ENCODE measurements around the gene BANF1. TPM values are rescaled to one million over a fixed set of nuclear protein-coding genes. Genes with fewer than 3 reads are reported as not detected.

Gene BANF1
- total and polyA plus RNA-seq, 2 of the 13 experiments (the other 11 are each of a cell fraction or from before 2014, with no cell fraction given), result 40.5 to 86.5 TPM

- TF ChIP-seq ZNF230 (CRISPR knock-in tag; IDR thresholded peaks at IDR 0.05), result no peak; the same call in 1 of the 2 replicates
- peak; percentile 91 for TF ChIP-seq KMT2B (CRISPR knock-in tag; IDR thresholded peaks at IDR 0.05)
- TF ChIP-seq, protein P1, sequence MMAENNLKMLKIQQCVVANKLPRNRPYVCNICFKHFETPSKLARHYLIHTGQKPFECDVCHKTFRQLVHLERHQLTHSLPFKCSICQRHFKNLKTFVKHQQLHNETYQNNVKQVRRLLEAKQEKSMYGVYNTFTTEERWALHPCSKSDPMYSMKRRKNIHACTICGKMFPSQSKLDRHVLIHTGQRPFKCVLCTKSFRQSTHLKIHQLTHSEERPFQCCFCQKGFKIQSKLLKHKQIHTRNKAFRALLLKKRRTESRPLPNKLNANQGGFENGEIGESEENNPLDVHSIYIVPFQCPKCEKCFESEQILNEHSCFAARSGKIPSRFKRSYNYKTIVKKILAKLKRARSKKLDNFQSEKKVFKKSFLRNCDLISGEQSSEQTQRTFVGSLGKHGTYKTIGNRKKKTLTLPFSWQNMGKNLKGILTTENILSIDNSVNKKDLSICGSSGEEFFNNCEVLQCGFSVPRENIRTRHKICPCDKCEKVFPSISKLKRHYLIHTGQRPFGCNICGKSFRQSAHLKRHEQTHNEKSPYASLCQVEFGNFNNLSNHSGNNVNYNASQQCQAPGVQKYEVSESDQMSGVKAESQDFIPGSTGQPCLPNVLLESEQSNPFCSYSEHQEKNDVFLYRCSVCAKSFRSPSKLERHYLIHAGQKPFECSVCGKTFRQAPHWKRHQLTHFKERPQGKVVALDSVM (CRISPR knock-in tag; IDR thresholded peaks at IDR 0.05), result no peak; the same call in none of the 2 replicates
- 0 out of 2 replicates have a peak, but pooled peaks have one; percentile 71 for TF ChIP-seq ZNF678 (CRISPR knock-in tag; IDR thresholded peaks at IDR 0.05)
- 0 out of 2 replicates have a peak, but pooled peaks have one; percentile 75 for TF ChIP-seq NFATC3 (CRISPR knock-in tag; IDR thresholded peaks at IDR 0.05)
- TF ChIP-seq ZBTB7B (CRISPR knock-in tag; IDR thresholded peaks at IDR 0.05), result peak; percentile 77; the same call in 1 of the 2 replicates
- no peak for TF ChIP-seq ZNF24 (IDR thresholded peaks at IDR 0.05)
- TF ChIP-seq, protein P2, sequence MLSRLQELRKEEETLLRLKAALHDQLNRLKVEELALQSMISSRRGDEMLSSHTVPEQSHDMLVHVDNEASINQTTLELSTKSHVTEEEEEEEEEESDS (CRISPR knock-in tag; IDR thresholded peaks at IDR 0.05; ENCODE audit: borderline replicate concordance), result no peak
- TF ChIP-seq, protein P3, sequence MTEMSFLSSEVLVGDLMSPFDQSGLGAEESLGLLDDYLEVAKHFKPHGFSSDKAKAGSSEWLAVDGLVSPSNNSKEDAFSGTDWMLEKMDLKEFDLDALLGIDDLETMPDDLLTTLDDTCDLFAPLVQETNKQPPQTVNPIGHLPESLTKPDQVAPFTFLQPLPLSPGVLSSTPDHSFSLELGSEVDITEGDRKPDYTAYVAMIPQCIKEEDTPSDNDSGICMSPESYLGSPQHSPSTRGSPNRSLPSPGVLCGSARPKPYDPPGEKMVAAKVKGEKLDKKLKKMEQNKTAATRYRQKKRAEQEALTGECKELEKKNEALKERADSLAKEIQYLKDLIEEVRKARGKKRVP (CRISPR knock-in tag; IDR thresholded peaks at IDR 0.05), result peak in 1 of 2 experiments; percentile 29; a peak in 1 of 4 replicates
- TF ChIP-seq SIX4 (CRISPR knock-in tag; IDR thresholded peaks at IDR 0.05), result no peak
- TF ChIP-seq, protein P4, sequence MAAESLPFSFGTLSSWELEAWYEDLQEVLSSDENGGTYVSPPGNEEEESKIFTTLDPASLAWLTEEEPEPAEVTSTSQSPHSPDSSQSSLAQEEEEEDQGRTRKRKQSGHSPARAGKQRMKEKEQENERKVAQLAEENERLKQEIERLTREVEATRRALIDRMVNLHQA (CRISPR knock-in tag; IDR thresholded peaks at IDR 0.05), result no peak
- TF ChIP-seq HES4 (CRISPR knock-in tag; IDR thresholded peaks at IDR 0.05; ENCODE audit: borderline replicate concordance), result no peak
- TF ChIP-seq TBP (CRISPR knock-in tag; IDR thresholded peaks at IDR 0.05), result no peak
- TF ChIP-seq, protein P5, sequence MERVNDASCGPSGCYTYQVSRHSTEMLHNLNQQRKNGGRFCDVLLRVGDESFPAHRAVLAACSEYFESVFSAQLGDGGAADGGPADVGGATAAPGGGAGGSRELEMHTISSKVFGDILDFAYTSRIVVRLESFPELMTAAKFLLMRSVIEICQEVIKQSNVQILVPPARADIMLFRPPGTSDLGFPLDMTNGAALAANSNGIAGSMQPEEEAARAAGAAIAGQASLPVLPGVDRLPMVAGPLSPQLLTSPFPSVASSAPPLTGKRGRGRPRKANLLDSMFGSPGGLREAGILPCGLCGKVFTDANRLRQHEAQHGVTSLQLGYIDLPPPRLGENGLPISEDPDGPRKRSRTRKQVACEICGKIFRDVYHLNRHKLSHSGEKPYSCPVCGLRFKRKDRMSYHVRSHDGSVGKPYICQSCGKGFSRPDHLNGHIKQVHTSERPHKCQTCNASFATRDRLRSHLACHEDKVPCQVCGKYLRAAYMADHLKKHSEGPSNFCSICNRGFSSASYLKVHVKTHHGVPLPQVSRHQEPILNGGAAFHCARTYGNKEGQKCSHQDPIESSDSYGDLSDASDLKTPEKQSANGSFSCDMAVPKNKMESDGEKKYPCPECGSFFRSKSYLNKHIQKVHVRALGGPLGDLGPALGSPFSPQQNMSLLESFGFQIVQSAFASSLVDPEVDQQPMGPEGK (CRISPR knock-in tag; IDR thresholded peaks at IDR 0.05), result 0 out of 2 replicates have a peak, but pooled peaks have one; percentile 41
- TF ChIP-seq ZFP41 (CRISPR knock-in tag; IDR thresholded peaks at IDR 0.05; ENCODE audit: borderline replicate concordance), result no peak
- TF ChIP-seq, protein P6, sequence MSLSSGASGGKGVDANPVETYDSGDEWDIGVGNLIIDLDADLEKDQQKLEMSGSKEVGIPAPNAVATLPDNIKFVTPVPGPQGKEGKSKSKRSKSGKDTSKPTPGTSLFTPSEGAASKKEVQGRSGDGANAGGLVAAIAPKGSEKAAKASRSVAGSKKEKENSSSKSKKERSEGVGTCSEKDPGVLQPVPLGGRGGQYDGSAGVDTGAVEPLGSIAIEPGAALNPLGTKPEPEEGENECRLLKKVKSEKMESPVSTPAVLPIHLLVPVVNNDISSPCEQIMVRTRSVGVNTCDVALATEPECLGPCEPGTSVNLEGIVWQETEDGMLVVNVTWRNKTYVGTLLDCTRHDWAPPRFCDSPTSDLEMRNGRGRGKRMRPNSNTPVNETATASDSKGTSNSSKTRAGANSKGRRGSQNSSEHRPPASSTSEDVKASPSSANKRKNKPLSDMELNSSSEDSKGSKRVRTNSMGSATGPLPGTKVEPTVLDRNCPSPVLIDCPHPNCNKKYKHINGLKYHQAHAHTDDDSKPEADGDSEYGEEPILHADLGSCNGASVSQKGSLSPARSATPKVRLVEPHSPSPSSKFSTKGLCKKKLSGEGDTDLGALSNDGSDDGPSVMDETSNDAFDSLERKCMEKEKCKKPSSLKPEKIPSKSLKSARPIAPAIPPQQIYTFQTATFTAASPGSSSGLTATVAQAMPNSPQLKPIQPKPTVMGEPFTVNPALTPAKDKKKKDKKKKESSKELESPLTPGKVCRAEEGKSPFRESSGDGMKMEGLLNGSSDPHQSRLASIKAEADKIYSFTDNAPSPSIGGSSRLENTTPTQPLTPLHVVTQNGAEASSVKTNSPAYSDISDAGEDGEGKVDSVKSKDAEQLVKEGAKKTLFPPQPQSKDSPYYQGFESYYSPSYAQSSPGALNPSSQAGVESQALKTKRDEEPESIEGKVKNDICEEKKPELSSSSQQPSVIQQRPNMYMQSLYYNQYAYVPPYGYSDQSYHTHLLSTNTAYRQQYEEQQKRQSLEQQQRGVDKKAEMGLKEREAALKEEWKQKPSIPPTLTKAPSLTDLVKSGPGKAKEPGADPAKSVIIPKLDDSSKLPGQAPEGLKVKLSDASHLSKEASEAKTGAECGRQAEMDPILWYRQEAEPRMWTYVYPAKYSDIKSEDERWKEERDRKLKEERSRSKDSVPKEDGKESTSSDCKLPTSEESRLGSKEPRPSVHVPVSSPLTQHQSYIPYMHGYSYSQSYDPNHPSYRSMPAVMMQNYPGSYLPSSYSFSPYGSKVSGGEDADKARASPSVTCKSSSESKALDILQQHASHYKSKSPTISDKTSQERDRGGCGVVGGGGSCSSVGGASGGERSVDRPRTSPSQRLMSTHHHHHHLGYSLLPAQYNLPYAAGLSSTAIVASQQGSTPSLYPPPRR (CRISPR knock-in tag; IDR thresholded peaks at IDR 0.05; ENCODE audit: borderline replicate concordance), result 0 out of 2 replicates have a peak, but pooled peaks have one; percentile 27
- peak; percentile 97 for TF ChIP-seq ZFAT (CRISPR knock-in tag; conservative IDR thresholded peaks at IDR 0.05)
Observed at GRCh38 chr11:65961267-65962140, 40.8 kb upstream of the BANF1 start, which contains the start of gene SART1 (continued).

All from HepG2 (cell line).